Lung (tissue), 12 donors: ENCODE results near the gene DUSP22. TPM values are rescaled to one million over a fixed set of nuclear protein-coding genes. Genes with fewer than 3 reads are reported as not detected.

Source experiments
- ATAC-seq: fragments of 200-7000 bp; cut with Tn5 transposase; one replicate; pipeline ENCODE4 v1.9.1; 2020; ENCODE audit warnings: moderate number of reproducible peaks; ENCODE audit not compliant: insufficient read depth, low FRiP score
- DNase-seq, 3 donors: peaks; one replicate each; pipeline ENCODE4 v3.0.0-alpha.2; 2013 to 2017
- H3K27ac ChIP-seq, 2 donors: one replicate each; pipeline ENCODE4 v1.5.1; 2013; ENCODE audit warnings: mild to moderate bottlenecking in 2 of 2, moderate library complexity in 2 of 2, control low read depth in 1 of 2, inconsistent platforms in 1 of 2, low read depth in 1 of 2, low read length in 1 of 2
- H3K27me3 ChIP-seq, 3 donors: one replicate each; pipeline ENCODE4 v1.5.1; 2013; ENCODE audit warnings: low read length in 2 of 3; ENCODE audit not compliant: control insufficient read depth in 3 of 3, insufficient read depth in 3 of 3
- H3K36me3 ChIP-seq, 4 donors: one replicate each; pipeline ENCODE4 v1.5.1; 2013; ENCODE audit warnings: low read length in 4 of 4, mild to moderate bottlenecking in 1 of 4, moderate library complexity in 1 of 4; ENCODE audit not compliant: control insufficient read depth in 4 of 4, insufficient read depth in 4 of 4
- H3K4me1 ChIP-seq, 5 donors: one replicate each; pipeline ENCODE4 v1.5.1; 2013; ENCODE audit warnings: low read length in 5 of 5, mild to moderate bottlenecking in 2 of 5, moderate library complexity in 1 of 5; ENCODE audit not compliant: control insufficient read depth in 5 of 5, insufficient read depth in 5 of 5
- H3K4me3 ChIP-seq: one replicate; pipeline ENCODE4 v1.5.1; 2013; ENCODE audit warnings: mild to moderate bottlenecking, control low read depth, moderate library complexity
- H3K9ac ChIP-seq, 2 donors: one replicate each; pipeline ENCODE4 v1.5.1; 2013; ENCODE audit warnings: low read length in 2 of 2, control low read depth in 1 of 2; ENCODE audit not compliant: insufficient read depth in 1 of 2
- H3K9me3 ChIP-seq, 4 donors: one replicate each; pipeline ENCODE4 v1.5.1; 2013; ENCODE audit warnings: low read length in 3 of 4, mild to moderate bottlenecking in 1 of 4, moderate library complexity in 1 of 4; ENCODE audit not compliant: control insufficient read depth in 4 of 4, insufficient read depth in 3 of 4
- CTCF ChIP-seq: IDR thresholded peaks from 2 replicates; pipeline ENCODE4 v1.5.1; 2012; ENCODE audit warnings: mild to moderate bottlenecking; ENCODE audit errors: control extremely low read depth, extremely low read depth
- WGBS, 2 donors: extraction: QIAGEN DNeasy Blood & Tissue Kit; methylation state at CpG; one replicate each; pipeline ENCODE4 v1.1.7; 2013; 5-methylcytosine and 5-hydroxymethylcytosine counted together
- polyA plus RNA-seq, 2 donors: library from polyadenylated mRNA; stranded (reverse); fragments of 200-250 nt; gene quantifications; one replicate each; pipeline ENCODE4 v1.2.1, GENCODE V29; 2013
- total RNA-seq, 2 donors: library from RNA; depleted of rRNA in 1 of 2; stranded (reverse); fragments of >200 nt in 1 of 2; gene quantifications; one replicate each; pipeline ENCODE4 v1.2.1, GENCODE V29; 2014 to 2021
- donor health status: control.
- donor health status: control.
- donor health status: Bipolar disorder and iron deficiency.
- donor health status: healthy.
- donor health status: DM: yes; HTN: yes; CAD: no.

DUSP22 gene
- total and polyA plus RNA-seq, 4 donors = 38.9 to 51.1 (median 43.8) TPM

- ATAC-seq (no peak), DNase-seq (no peak)
- Histone ChIP-seq H3K9ac (no peak overlapping the region), H3K4me3 (no peak overlapping the region), H3K36me3 (peaks cover 0 to 2% (median 0%) of the 10 kb centered on the region in 4 donors), H3K27me3 (no peaks in the 10 kb centered on the region), H3K9me3 (peaks cover 0 to 6% (median 2%) of the 10 kb centered on the region in 4 donors), H3K27ac (no peak overlapping the region), H3K4me1 (peaks cover 0 to 6% (median 4%) of the 10 kb centered on the region in 5 donors)
- WGBS, 2 donors = 93 to 94% methylated on average over 9 of the region's 9 CpGs
- no peak for TF ChIP-seq CTCF
Measured at GRCh38 chr6:303263-303662, 11.0 kb downstream of the DUSP22 start.

- no peak for DNase-seq
- Histone ChIP-seq H3K9me3 (peaks cover 0 to 6% (median 2%) of the 10 kb centered on the region in 4 donors), H3K4me3 (no peak overlapping the region), H3K36me3 (peaks cover 0 to 2% (median 0%) of the 10 kb centered on the region in 4 donors), H3K9ac (no peak overlapping the region), H3K27ac (no peak overlapping the region), H3K4me1 (peaks cover 0 to 6% (median 4%) of the 10 kb centered on the region in 5 donors), H3K27me3 (no peaks in the 10 kb centered on the region)
- TF ChIP-seq CTCF = no peak
- WGBS, 2 donors = 92 to 93% methylated on average over 21 of the region's 21 CpGs
- no peak for ATAC-seq
Measured at GRCh38 chr6:303948-304558, 11.8 kb downstream of the DUSP22 start.

- H3K27me3 ChIP-seq = no peaks in the 10 kb centered on the region
- no peak for DNase-seq
- WGBS, 2 donors = 86 to 88% methylated on average over 8 of the region's 8 CpGs
- peaks cover 0 to 6% (median 4%) of the 10 kb centered on the region in 5 donors for H3K4me1 ChIP-seq
- peaks cover 0 to 6% (median 2%) of the 10 kb centered on the region in 4 donors for H3K9me3 ChIP-seq
- H3K27ac ChIP-seq = no peak overlapping the region
- no peak overlapping the region for H3K4me3 ChIP-seq
- H3K9ac ChIP-seq = no peak overlapping the region
- no peak for TF ChIP-seq CTCF
- no peak for ATAC-seq
- H3K36me3 ChIP-seq = peaks cover 0 to 2% (median 0%) of the 10 kb centered on the region in 4 donors
Measured at GRCh38 chr6:304833-305370, 12.6 kb downstream of the DUSP22 start.
